Stimulated activated CD4-positive, alpha-beta T cell treated with anti-CD3 and anti-CD28 coated beads, Interleukin-15, amount 100 ng/mL, for 1 hour (primary cell): Measurements from ENCODE around the gene ITGA3.
"Not testable (repeated sequence)": the region's sequence is repeated elsewhere in the genome, so short reads cannot be mapped to it uniquely, and the experiment has no call there.

Source experiments
- DNase-seq, 2 donors: peaks; one replicate each; pipeline ENCODE4 v3.0.0-alpha.2; 2020; ENCODE audit warnings: low read depth in 1 of 2, low spot score in 1 of 2

ITGA3 gene

DNA sequence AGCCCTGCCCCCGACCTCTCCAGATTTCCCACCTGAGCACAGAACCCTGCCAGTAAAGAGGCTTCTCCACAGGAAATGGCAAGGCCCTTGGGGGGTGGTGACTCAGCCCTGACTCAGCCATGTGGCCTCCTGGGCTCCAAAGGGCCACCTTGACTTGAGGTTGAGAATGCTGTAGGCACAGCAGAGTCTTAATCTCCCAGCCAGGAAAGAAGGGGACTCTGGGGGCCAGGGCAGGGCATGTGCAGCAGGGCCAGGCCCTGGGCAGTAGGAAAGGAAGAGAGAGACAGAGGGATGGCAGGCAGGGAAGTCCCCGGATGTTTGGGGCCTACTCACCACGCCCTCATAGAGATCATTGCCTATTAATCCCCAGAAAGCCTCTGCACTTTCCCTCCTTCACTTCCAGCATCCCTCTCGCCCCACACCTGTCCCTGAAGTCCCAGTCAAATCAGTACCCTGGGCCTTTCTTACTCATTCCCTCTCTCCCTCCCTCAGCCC, 4.8 kb upstream of the ITGA3 start:
- peak; percentile 15 to 37 for DNase-seq

DNA sequence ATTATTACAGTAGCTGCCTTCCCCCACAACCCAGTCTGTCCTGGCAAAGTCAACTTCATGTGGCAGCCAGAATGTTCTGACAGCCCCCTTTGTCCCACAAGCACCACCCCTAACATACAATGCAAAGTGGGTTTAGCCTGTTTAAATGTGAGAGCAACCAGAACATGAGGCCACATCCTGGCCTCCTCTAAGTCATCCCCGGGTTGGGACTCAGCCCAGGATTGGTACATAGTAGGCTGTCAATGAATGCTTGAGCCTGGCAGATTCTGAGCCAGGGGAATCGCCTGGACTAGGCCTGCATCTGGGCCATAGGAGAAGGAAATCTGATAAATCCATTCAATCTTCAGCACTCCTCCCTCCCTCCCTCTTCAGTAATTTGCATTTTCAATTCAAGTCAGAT, 4.3 kb upstream of the ITGA3 start:
- DNase-seq, result no peak

DNA sequence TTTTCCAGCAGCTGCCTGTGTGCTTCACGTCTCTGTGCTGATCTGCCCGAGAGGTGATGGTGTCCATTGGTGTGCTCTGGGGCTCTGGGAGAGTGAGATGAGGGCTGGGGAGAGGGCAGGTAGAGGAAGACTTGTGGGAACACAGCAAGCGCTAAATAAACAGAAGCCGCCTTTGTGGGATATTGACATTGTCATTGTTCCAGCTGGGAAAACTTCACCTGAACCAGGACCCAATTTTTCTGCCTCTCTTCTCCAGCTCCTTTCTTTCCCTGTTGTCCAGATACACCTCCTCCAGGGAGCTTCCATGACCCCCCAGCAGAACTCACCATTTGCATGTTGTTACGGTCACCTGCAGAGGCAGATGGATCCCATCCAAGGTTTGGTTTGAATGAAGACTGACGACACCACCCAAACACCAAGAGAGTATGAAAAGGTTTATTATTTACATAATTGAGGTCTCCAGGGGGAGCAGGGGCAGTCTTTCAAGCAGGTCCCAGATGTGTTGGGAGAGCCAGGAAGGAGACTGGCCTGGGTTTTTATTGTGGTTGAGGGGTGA, 3.6 kb upstream of the ITGA3 start:
- no peak for DNase-seq

DNA sequence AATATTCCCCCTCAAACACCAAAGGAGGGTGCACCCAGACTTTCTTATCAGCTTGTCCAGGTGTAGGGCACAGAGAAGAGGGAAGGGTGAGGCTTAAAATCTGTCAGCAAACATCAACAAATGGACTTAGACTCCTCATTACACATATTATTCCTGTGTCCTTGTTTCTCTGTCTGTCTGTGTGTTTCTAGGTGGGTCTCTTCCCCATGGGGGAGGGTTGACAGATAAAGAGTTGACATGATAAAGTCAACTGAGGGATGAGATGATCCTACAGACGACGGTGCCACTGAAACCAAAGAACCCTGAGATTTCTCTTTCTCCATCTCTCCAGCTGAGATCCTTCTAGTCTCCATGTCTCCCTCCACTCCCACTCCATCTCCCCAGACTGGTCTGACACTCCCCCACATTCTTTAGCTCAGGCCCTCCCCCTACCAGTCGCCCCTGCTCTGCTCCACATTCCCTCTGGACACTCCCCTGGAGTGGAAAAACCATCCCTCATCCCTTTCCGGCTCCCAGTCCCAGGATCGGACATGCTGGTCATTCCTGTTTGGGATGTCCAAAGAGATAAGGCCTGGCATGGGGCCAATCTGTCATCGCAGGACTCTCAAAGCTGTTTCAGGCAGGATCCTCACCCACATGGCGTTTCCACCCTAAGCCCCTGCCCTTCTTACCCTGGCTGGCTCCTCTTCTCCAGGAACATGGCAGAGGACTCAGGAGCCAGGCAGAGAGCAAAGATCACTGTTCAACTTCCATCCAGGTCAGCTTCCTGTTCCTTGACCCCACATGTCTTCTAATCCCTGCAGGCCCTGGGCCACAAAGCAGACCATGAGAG, 2.9 kb upstream of the ITGA3 start:
- no peak for DNase-seq

DNA sequence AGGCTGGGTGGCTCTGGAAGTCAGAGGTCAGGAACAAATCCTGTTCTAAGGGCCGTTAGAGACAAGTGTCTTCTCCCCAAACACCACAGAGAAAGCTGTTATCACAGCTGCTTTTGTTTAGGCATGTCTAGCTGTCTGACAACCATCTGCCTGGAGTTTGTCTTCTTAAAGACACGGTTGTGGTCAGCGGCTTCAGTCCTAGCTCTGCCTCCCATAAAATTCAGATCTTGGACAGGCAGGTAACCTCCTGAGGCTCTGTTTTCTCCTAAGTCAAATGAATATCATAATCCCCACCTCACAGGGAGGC, 2.3 kb upstream of the ITGA3 start:
- no peak for DNase-seq

DNA sequence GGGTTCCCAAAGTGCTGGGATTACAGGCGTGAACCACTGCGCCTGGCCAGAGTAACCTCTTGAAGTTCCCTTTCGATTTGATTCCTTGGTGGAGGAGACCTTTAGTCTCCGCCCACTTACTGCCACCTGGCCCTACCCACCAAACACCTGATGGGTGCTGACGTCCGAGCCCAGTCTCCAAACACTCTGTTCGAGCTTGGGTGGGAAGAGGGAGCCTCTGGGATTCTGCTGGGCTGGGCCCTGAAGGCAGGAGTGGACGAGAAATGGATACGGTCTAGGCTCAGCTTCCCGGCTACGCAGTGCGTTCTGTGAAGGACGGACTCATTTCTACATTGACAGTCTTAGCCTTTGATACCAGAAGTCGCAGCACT, 870 bp upstream of the ITGA3 start:
- no peak for DNase-seq

DNA sequence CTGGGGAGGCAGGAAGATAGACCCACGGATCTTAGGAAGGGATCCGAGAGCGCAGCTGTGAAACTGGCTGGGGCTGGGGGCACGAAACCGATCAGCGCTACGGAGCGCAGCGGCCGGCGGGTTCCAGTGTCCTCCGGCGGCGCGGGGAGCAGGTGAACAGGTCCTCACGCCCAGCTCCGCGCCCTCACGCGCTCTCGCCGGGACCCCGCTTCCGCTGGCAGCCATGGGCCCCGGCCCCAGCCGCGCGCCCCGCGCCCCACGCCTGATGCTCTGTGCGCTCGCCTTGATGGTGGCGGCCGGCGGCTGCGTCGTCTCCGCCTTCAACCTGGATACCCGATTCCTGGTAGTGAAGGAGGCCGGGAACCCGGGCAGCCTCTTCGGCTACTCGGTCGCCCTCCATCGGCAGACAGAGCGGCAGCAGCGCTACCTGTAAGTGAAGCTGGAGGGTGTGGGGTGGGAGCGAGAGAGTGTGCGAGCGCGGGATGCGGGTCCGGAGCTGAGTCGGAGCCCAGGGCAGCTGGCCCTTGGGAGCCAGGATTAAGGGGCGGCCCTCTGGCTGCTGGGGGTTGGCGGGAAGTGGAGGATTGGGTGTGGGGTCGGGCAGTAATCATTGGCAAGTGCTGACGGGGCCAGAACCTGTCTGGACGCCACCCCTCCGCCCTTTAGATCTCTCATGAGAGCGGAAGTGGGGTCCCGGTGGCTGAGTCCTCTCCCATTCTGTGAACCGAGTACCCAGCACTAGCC, 479 bp downstream of the ITGA3 start:
- peak; percentile 46 to 54 for DNase-seq

DNA sequence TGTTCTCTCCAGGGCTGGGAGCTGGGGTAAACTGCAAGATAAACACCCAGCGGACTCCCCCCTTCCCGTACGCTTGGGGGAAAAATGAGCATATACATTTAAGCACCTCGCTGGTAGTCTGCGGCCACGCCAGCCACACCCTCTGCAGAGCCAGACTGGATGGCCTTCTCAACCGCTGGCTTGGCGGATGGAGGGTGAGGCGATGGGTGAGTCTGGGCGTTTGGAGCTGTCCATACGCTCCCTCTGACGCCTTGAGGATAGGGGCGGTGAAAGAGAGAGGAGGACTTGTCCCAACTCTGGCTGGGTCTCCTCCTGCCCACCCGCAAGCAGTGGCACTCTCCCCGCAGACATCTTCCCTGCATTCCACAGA, 1.0 kb downstream of the ITGA3 start:
- no peak for DNase-seq

DNA sequence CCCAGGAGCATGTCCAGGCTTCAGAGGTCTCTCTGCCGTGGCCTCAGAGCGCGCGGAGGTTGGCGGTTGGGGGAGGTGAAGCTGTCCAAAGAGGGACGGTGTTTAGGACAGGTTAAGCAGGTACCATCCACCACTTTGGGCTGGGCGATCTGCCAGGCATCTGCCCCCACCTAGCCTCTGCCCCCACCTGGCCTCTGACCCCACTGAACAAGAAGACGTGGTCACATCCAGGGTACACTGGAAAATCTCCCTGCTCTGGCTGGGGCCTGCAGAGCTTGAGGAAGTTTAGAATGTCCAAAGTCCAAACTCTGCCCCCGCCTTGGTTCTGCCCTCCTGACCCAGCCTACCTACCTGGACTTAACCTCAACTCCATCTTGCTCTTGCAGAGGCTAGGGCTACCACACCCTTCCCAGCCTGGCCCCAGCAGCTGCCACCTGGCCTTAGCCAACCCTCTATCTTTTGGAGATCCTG, 1.6 kb downstream of the ITGA3 start:
- no peak for DNase-seq

DNA sequence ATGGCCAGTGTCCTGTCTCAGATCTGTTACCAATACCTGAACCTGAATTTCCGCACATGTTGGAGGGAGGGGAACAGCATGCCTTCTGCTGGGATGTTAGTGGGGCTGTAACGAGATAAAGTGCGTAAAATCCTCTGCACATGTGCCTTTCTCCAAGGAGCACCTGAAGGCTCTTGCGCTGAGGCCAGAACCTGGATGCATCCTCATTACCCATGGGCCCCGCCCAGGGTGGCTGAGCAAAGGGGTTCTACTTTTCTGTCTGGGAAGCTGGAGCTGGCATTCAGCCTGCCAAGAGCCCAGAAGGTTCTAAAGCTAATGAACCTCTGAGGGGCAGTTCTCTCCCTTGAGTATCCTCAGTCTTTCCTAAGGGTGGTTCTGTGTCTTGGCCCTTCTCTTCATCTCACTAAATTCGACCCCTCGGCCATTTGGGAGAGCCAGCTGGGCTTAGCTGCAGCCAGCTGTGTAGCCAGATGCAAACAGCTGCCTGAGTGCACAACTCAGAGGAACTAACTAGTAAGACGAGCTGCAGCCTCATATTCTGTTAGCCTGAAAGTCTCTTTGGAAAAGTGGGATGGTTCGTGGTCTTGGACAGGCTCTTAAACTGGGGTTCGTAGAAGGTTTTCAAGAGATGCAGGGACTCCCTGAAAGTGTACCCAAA, 2.5 kb downstream of the ITGA3 start:
- no peak for DNase-seq

DNA sequence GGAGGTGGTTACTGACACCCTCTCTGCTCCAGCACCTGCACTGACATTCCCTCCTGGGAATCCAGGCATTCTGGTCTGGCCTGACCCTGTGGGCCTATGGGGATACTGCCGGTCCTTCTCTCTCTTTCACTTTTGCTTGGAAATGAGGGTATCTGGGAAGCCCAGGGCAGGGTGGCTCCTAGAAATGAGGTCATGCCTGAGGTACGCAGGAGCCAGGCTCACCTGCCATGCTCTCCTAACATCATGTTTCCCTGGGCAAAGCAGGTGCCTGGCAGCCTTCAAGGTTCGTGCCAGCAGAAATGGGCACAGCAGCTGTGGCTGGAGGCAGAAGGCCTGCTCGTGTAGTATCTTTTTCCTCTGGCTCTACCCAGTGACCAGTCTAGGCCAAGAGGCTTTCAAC, 3.3 kb downstream of the ITGA3 start:
- no peak for DNase-seq

DNA sequence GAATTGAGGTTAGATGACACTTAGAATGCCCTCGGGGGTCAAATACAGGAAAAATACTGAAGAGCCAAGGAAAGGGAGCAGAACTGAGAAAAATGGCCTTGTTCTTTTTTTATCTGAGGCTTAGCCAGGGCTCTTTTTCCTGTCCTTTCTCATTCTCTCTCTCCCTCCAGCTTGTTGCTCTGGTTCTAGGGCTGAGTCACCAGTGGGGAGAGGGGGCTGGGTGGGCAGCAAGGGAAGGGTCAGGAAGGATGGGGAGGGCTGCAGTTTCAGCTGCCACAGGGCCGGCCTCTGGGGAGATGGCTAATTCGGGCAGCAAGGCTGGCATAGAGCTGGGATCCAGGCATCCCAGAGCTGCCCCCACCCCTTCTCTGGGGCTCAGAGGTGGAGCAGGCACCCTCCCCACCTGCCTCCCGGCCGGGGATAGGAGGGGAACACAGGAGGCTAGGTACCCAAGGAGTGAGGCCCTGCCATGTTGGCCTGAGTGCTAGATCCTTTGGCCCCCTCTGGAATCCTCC, 3.9 kb downstream of the ITGA3 start:
- no peak for DNase-seq

DNA sequence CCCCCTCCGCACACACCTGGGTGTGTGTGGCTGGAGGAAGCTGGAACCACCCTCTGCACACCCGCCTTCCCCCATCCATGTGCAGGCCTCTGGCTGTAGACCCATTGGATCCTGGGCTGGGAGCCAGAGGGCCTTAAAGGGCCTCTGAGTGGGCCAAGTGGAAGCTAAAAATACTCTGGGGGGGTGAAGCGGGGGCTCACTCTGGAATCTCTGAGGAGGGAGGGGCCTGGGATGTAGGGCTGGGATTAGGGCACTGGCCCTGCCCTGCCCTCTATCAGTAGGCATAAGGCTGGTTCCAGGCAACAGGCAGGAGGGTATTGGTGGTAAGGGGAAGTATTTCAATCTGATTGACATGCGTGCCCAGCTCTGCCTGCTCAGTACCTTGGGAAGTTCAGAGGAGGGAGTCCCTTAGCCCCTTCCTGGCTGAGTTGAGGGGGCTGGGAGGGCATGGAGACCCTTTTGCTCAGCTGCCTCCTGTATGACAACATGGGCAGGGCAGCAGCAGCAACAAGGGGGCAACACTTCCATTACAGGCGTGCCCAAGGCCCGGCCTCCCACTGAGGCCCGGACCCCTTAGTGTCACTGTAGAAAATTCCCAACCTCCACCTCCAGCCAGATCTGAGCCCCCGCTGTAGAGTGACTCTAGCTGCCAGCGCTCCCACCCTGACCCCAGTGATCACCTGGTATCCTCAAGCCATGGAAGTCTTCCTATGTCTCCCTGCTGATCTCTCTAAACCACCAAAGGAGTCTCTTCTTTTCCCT, 5.2 kb downstream of the ITGA3 start:
- DNase-seq, result no peak

DNA sequence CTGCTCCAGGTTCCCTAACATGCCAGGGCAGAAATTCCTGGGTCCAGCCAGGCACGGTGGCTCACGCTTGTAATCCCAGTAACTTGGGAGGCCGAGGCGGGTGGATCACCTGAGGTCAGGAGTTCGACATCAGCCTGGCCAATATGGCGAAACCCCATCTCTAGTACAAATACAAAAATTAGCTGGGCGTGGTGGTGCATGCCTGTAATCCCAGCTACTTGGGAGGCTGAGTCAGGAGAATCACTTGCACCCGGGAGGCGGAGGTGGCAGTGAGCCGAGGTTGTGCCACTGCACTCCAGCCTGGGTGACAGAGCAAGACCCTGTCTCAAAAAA, 5.8 kb downstream of the ITGA3 start:
- not testable (repeated sequence) for DNase-seq

DNA sequence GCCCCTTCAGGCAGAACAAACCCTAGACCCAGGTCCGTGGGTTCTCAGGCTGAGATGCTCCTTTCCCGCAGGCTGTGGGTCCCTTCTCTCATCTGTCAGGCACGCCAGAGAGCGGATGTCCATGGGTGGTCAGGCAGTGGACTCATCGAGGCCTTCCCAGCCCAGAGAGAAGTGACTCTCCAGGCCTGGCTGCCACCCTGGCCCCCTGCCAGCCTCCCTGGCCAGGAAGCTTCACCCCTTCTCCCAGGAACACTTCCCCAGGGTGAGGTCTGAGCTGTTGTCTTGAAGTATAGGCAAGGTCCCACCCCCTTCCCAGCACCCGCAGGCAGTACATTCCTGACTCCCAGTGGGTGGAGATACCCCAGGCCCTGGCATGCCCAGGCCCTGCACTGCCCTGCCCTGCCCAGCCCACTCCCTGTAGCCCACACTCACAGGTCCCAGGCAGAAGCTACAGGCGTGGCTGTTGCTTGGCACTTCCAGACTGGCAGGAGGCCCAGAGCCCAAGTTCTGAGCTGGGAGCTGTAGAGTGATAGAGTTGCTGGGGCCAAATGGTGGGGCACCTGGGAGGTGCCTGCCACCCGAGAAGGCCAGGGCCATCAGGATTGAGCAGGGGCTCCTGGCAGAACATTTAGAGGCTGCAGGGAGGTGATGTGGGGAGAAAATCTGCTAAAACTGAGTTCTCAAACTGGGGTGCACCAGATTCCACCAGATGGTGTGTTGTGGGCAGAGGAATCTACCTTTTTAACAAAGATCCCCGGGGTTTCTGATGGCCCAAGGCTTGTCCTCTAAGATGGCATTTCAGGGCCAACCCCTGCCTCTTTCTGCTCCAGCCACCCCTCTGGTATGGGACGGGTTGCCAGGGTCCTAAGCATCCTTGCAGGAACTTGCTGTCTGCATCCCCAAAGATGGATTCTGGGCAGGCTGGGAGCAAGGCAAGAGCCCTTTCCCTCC, 6.7 kb downstream of the ITGA3 start:
- DNase-seq, result no peak

DNA sequence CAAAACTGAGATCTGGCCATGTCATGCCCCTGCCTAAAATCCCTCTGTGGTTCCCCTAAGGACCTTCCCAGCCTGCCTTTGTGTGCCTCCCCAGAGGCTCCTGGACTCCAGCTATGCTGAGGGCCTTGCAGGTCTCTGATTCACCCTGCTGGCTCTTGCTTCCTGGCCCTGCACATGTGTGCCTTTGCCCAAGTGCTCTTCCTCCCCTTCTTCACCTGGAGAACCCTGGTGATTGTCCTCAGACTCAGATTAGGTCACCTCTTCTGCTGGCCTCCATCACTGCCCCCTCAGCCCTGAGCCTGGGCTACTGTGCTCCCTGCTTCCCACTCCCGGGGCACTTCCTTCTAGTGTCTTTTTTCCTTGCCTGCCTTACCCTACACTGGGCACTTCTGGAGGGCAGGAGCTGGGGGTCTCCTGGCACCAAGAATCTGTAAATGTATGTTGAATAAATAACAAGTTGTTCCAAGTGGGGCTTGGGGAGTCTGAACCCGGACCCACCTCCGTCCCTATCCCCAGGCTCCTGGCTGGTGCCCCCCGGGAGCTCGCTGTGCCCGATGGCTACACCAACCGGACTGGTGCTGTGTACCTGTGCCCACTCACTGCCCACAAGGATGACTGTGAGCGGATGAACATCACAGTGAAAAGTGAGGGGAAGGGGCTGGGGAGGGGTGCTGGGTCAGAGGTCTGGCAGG, 7.8 kb downstream of the ITGA3 start:
- DNase-seq, result no peak

DNA sequence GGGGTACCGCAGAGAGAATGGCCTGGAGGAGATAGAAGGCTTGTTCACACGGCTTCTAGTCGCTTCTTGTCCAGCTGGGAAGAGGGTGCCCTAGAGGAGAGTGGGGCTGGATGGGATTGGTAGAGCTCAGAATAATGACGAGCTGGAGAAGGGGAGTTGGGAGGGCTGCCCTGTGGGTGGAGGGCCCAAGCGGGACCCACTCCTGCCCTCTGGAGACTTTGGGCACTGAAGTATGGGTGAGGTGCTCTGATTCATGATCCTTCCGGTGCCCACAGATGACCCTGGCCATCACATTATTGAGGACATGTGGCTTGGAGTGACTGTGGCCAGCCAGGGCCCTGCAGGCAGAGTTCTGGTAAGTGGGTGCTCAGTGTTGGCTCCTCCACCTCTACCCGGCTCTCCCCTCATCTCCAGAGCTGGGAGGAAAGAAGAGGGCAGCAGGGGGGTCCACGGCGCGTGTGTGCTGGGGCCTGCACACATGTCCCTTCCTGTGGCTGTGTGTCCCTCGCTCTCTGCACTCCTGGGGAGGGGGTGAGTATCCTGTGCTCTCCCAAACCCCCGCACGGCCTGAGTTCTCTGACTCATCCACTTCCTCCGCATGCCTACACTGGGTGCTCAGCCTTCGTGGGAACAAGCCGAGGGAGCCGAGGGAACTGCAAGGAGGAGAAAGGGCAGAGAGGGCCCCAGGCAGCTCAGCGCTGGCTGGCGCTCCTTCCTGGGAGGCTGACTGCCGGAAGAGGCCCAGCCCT, 8.5 kb downstream of the ITGA3 start:
- DNase-seq, result no peak

DNA sequence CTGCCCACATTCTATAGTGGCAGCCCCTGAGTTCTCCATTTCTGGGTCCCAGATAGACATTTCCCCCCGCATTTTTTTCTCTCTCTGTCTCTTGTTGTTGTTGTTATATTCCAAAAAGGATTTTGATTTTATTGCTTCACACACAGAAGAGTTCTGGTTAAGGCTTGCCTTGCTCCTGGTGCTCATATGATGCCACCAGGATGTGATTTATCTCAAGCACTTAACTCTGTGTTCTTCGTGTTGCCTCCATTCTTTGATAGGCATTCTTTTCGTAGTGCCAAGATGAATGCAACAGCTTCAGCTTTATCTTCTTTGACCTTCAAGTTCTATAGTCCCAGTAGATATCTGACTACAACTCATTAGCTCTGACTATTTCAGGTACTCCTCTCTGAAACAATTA, 9.1 kb downstream of the ITGA3 start:
- no peak for DNase-seq

DNA sequence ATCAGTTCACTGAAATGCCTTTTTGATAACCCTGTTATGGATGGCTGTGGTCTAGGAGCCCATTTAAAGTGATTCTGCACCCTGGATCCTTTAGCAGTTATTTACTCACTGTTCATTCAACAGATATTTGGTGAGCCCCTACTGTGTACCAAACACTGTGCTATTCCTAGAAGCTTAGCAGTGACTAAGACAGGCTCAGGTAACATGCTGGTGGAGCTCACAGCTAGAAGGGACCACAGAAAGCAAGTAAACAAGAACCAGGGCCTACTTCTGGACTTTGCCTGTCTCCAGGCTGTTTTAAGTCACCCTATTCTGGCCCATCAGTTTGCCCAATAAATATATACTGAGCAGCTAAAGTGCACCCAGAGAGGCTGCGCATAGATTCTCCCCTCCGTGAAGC, 11.1 kb downstream of the ITGA3 start:
- no peak for DNase-seq
